Measurements from ENCODE around the gene YJU2. TPM values are rescaled to one million over a fixed set of nuclear protein-coding genes. Genes with fewer than 3 reads are reported as not detected.

YJU2 gene
- total and polyA plus RNA-seq, 2 of the 13 experiments (the other 11 are each of a cell fraction or from before 2014, with no cell fraction given), result 9.3 to 17.9 TPM

GRCh38 chr19:4267901-4268815, 21.3 kb downstream of the YJU2 start (continued):
- TF ChIP-seq NPAS2 (CRISPR knock-in tag; IDR thresholded peaks at IDR 0.05; ENCODE audit: borderline replicate concordance) (no peak), ZNF234 (CRISPR knock-in tag; conservative IDR thresholded peaks at IDR 0.05) (no peak), ZNF737 (CRISPR knock-in tag; IDR thresholded peaks at IDR 0.05; ENCODE audit: borderline replicate concordance) (no peak), ZNF652 (CRISPR knock-in tag; IDR thresholded peaks at IDR 0.05; ENCODE audit: borderline replicate concordance, low read depth) (no peak), ZNF780A (CRISPR knock-in tag; IDR thresholded peaks at IDR 0.05) (no peak), ZNF512 (CRISPR knock-in tag; IDR thresholded peaks at IDR 0.05) (no peak), ZBTB38 (CRISPR knock-in tag; IDR thresholded peaks at IDR 0.05) (peak; percentile 16; the same call in 1 of the 2 replicates), SIX1 (CRISPR knock-in tag; IDR thresholded peaks at IDR 0.05; ENCODE audit: borderline replicate concordance) (no peak), MYC (CRISPR knock-in tag; IDR thresholded peaks at IDR 0.05; ENCODE audit: borderline replicate concordance) (peak; percentile 40; the same call in 1 of the 2 replicates), ZNF468 (CRISPR knock-in tag; IDR thresholded peaks at IDR 0.05) (no peak), SKI (IDR thresholded peaks at IDR 0.05; ENCODE audit: partially characterized antibody) (no peak), DNMT3B (CRISPR knock-in tag; conservative IDR thresholded peaks at IDR 0.05) (no peak), ZBTB7A (CRISPR knock-in tag; IDR thresholded peaks at IDR 0.05) (no peak), ZNF121 (CRISPR knock-in tag; IDR thresholded peaks at IDR 0.05) (0 out of 2 replicates have a peak, but pooled peaks have one; percentile 17)
- TF ChIP-seq, protein P1, sequence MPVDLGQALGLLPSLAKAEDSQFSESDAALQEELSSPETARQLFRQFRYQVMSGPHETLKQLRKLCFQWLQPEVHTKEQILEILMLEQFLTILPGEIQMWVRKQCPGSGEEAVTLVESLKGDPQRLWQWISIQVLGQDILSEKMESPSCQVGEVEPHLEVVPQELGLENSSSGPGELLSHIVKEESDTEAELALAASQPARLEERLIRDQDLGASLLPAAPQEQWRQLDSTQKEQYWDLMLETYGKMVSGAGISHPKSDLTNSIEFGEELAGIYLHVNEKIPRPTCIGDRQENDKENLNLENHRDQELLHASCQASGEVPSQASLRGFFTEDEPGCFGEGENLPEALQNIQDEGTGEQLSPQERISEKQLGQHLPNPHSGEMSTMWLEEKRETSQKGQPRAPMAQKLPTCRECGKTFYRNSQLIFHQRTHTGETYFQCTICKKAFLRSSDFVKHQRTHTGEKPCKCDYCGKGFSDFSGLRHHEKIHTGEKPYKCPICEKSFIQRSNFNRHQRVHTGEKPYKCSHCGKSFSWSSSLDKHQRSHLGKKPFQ (CRISPR knock-in tag; IDR thresholded peaks at IDR 0.05; ENCODE audit: insufficient replicate concordance), result no peak
- TF ChIP-seq, protein P2, sequence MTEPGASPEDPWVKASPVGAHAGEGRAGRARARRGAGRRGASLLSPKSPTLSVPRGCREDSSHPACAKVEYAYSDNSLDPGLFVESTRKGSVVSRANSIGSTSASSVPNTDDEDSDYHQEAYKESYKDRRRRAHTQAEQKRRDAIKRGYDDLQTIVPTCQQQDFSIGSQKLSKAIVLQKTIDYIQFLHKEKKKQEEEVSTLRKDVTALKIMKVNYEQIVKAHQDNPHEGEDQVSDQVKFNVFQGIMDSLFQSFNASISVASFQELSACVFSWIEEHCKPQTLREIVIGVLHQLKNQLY (CRISPR knock-in tag; IDR thresholded peaks at IDR 0.05), result no peak
- TF ChIP-seq, protein P3, sequence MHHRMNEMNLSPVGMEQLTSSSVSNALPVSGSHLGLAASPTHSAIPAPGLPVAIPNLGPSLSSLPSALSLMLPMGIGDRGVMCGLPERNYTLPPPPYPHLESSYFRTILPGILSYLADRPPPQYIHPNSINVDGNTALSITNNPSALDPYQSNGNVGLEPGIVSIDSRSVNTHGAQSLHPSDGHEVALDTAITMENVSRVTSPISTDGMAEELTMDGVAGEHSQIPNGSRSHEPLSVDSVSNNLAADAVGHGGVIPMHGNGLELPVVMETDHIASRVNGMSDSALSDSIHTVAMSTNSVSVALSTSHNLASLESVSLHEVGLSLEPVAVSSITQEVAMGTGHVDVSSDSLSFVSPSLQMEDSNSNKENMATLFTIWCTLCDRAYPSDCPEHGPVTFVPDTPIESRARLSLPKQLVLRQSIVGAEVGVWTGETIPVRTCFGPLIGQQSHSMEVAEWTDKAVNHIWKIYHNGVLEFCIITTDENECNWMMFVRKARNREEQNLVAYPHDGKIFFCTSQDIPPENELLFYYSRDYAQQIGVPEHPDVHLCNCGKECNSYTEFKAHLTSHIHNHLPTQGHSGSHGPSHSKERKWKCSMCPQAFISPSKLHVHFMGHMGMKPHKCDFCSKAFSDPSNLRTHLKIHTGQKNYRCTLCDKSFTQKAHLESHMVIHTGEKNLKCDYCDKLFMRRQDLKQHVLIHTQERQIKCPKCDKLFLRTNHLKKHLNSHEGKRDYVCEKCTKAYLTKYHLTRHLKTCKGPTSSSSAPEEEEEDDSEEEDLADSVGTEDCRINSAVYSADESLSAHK (CRISPR knock-in tag; IDR thresholded peaks at IDR 0.05; ENCODE audit: borderline replicate concordance), result no peak
- TF ChIP-seq, protein P4, sequence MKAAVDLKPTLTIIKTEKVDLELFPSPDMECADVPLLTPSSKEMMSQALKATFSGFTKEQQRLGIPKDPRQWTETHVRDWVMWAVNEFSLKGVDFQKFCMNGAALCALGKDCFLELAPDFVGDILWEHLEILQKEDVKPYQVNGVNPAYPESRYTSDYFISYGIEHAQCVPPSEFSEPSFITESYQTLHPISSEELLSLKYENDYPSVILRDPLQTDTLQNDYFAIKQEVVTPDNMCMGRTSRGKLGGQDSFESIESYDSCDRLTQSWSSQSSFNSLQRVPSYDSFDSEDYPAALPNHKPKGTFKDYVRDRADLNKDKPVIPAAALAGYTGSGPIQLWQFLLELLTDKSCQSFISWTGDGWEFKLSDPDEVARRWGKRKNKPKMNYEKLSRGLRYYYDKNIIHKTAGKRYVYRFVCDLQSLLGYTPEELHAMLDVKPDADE (CRISPR knock-in tag; IDR thresholded peaks at IDR 0.05), result no peak
- TF ChIP-seq, protein P5, sequence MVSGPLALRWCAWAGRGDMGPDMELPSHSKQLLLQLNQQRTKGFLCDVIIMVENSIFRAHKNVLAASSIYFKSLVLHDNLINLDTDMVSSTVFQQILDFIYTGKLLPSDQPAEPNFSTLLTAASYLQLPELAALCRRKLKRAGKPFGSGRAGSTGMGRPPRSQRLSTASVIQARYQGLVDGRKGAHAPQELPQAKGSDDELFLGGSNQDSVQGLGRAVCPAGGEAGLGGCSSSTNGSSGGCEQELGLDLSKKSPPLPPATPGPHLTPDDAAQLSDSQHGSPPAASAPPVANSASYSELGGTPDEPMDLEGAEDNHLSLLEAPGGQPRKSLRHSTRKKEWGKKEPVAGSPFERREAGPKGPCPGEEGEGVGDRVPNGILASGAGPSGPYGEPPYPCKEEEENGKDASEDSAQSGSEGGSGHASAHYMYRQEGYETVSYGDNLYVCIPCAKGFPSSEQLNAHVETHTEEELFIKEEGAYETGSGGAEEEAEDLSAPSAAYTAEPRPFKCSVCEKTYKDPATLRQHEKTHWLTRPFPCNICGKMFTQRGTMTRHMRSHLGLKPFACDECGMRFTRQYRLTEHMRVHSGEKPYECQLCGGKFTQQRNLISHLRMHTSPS (CRISPR knock-in tag; IDR thresholded peaks at IDR 0.05; ENCODE audit: low read depth), result no peak
